Peyer's patch (tissue), 4 donors: ENCODE results near the gene CHAD.

Source experiments
- CTCF ChIP-seq, 6 experiments: fragments of 450-650 bp in 4 of 6; fragments of 200-600 bp in 2 of 6; sonication (generic) in 1 of 6; IDR thresholded peaks; one replicate each; pipeline ENCODE4 v1.5.1; 2017 to 2019; ENCODE audit warnings: antibody characterized with exemption in 6 of 6, mild to moderate bottlenecking in 3 of 6, moderate library complexity in 1 of 6
- POLR2A ChIP-seq, 2 donors: fragments of 450-650 bp; IDR thresholded peaks; one replicate each; pipeline ENCODE4 v1.5.1; 2017; ENCODE audit warnings: antibody characterized with exemption in 2 of 2, mild to moderate bottlenecking in 2 of 2, moderate library complexity in 2 of 2

DNA sequence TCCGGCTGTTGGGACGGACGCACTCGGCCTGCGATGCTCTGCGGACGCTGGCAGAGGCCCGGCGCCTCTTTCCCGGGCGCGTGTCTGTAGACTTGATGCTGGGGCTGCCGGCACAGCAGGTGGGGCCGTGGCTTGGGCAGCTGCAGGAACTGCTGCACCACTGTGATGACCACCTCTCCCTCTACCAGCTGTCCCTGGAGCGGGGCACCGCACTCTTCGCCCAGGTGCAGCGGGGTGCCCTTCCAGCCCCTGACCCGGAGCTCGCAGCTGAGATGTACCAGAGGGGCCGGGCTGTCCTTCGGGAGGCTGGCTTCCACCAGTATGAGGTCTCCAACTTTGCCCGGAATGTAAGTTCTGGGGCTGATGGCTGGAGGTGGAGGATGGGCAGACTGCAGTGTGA, 13.4 kb upstream of the CHAD start:
- TF ChIP-seq CTCF (IDR thresholded peaks at IDR 0.05) (no peak), POLR2A (IDR thresholded peaks at IDR 0.05) (no peak)
